Endothelial cell of umbilical vein (primary cell): ENCODE data around the gene STAT5A. TPM values are rescaled to one million over a fixed set of nuclear protein-coding genes. Genes with fewer than 3 reads are reported as not detected.
"Not testable (repeated sequence)": the region's sequence is repeated elsewhere in the genome, so short reads cannot be mapped to it uniquely, and the experiment has no call there.

Source experiments
- BruUV-seq: library from RNA; stranded (reverse); fragments of 400-500 nt; replicated peaks from 2 replicates; lab custom pipeline; 2021; lab: Mats Ljungman, UMichigan
- CTCF ChIA-PET: fragments of 300-600, 350-600 bp; sonication (Branson Sonifier 250); formaldehyde crosslinking; loops from one replicate; lab custom pipeline; 2021; ENCODE audit warnings: antibody characterized with exemption, inconsistent platforms; lab: Charles Lee
- POLR2A ChIA-PET: fragments of 300-600, 350-600 bp; sonication (Branson Sonifier 250); formaldehyde crosslinking; loops from one replicate; lab custom pipeline; 2021; ENCODE audit warnings: antibody characterized with exemption, inconsistent platforms; lab: Charles Lee
- DNase-seq: peaks from one replicate; pipeline ENCODE4 v3.0.0-alpha.2; 2011; ENCODE audit warnings: low read depth, low spot score
- FAIRE-seq: peaks from 2 replicates; lab custom pipeline; 2011; peaks lifted over from hg19 to GRCh38; lab: Jason Lieb, UNC
- H2AFZ ChIP-seq: 2 replicates; pipeline ENCODE4 v1.6.0; 2012; ENCODE audit warnings: low read depth, low read length, control low read depth, inconsistent platforms
- H3K27ac ChIP-seq: 2 replicates; pipeline ENCODE4 v1.5.1; 2011; ENCODE audit warnings: low read depth, mild to moderate bottlenecking, control low read depth, low read length, moderate library complexity; ENCODE audit not compliant: insufficient read depth
- H3K27me3 ChIP-seq, 2 experiments: 2 replicates each; pipeline versions ENCODE4 v1.6.0 to v1.6.1; 2011; ENCODE audit warnings: low read length in 2 of 2, mixed read lengths in 1 of 2; ENCODE audit not compliant: control insufficient read depth in 2 of 2, insufficient read depth in 2 of 2
- H3K36me3 ChIP-seq, 2 experiments: 2 replicates in 1 of 2; 3 replicates in 1 of 2; pipeline ENCODE4 v1.5.1; 2011; ENCODE audit warnings: low read length in 2 of 2, mild to moderate bottlenecking in 1 of 2, moderate library complexity in 1 of 2; ENCODE audit not compliant: control insufficient read depth in 2 of 2, insufficient read depth in 2 of 2; ENCODE audit errors: extremely low read depth in 1 of 2
- H3K4me1 ChIP-seq: 3 replicates; pipeline ENCODE4 v1.5.1; 2011; ENCODE audit warnings: mild to moderate bottlenecking, low read length; ENCODE audit not compliant: control insufficient read depth, insufficient read depth; ENCODE audit errors: extremely low read depth
- H3K4me2 ChIP-seq: 2 replicates; pipeline ENCODE4 v1.6.1; 2011; ENCODE audit warnings: low read length, control low read depth, mixed read lengths; ENCODE audit not compliant: insufficient read depth
- H3K4me3 ChIP-seq, 3 experiments: fragments of 200-600 bp in 1 of 3; sonication (generic), shearing (Covaris generic) in 1 of 3; replicated peaks in 1 of 3; 2 replicates each; pipeline ENCODE4 v1.5.1; 2011 to 2016; ENCODE audit warnings: control low read depth in 3 of 3, low read length in 3 of 3, mild to moderate bottlenecking in 2 of 3, inconsistent platforms in 1 of 3, low read depth in 1 of 3, moderate library complexity in 1 of 3; ENCODE audit not compliant: insufficient read depth in 1 of 3
- H3K79me2 ChIP-seq: 2 replicates; pipeline ENCODE4 v1.6.0; 2012; ENCODE audit warnings: low read length, inconsistent platforms; ENCODE audit not compliant: control insufficient read depth, insufficient read depth
- H3K9ac ChIP-seq: replicated peaks from 2 replicates; pipeline ENCODE3; 2011; ENCODE audit warnings: low read length, control low read depth; ENCODE audit not compliant: insufficient read depth; ENCODE audit errors: extremely low read depth
- H3K9me1 ChIP-seq: replicated peaks from 3 replicates; pipeline ENCODE4 v1.6.0; 2011; ENCODE audit warnings: mild to moderate bottlenecking, low read length; ENCODE audit not compliant: control insufficient read depth, insufficient read depth; ENCODE audit errors: extremely low read depth
- H3K9me3 ChIP-seq: replicated peaks from 2 replicates; pipeline ENCODE4 v1.5.1; 2012; ENCODE audit warnings: low read length, inconsistent platforms; ENCODE audit not compliant: control insufficient read depth, insufficient read depth
- H4K20me1 ChIP-seq: replicated peaks from 2 replicates; pipeline ENCODE3; 2011; ENCODE audit warnings: mild to moderate bottlenecking, low read length; ENCODE audit not compliant: control insufficient read depth, insufficient read depth; ENCODE audit errors: extremely low read depth
- EZH2 ChIP-seq: IDR thresholded peaks from 2 replicates; pipeline ENCODE4 v1.6.1; 2012; ENCODE audit warnings: borderline replicate concordance, low read depth, mild to moderate bottlenecking, moderate library complexity, low read length, inconsistent platforms; ENCODE audit not compliant: severe bottlenecking
- GATA2 ChIP-seq: IDR thresholded peaks from 2 replicates; pipeline ENCODE4 v1.7.0; 2011; ENCODE audit warnings: low read depth, mild to moderate bottlenecking, moderate library complexity, mixed read lengths, low read length; ENCODE audit not compliant: insufficient read length, insufficient read depth
- JUN ChIP-seq: IDR thresholded peaks from 2 replicates; pipeline ENCODE4 v1.6.1; 2011; ENCODE audit warnings: borderline replicate concordance, low read depth; ENCODE audit not compliant: insufficient read length, insufficient read depth
- MAX ChIP-seq: IDR thresholded peaks from 2 replicates; pipeline ENCODE4 v1.6.1; 2011; ENCODE audit not compliant: insufficient read depth, insufficient read length
- MYC ChIP-seq: IDR thresholded peaks from one replicate; pipeline ENCODE4 v1.6.1; 2011; ENCODE audit warnings: mild to moderate bottlenecking, low read depth, low read length
- POLR2A ChIP-seq: IDR thresholded peaks from 2 replicates; pipeline ENCODE4 v1.6.1; 2012; ENCODE audit warnings: low read depth, mild to moderate bottlenecking, control low read depth, low read length
- dilution Hi-C: fragments of 300-500 bp; cut with MboI; formaldehyde crosslinking; loops from one replicate; pipeline ENCODE4 v1.15.0; 2019; ENCODE audit warnings: low sequenced_read_pairs; ENCODE audit not compliant: extremely low pct_ligation_motif_present
- intact Hi-C: fragments of 100-400 bp; cut with micrococcal nuclease; formaldehyde crosslinking; loops from one replicate; pipeline ENCODE4 v1.10.0; 2022
- polyA plus RNA-seq, 4 experiments: library from polyadenylated mRNA; depleted of rRNA in 3 of 4; stranded (reverse) in 3 of 4; unstranded in 1 of 4; fragments of >200 nt; gene quantifications; 2 replicates each; pipeline versions ENCODE4 v1.2.1 to v1.2.3, GENCODE V29; 2011 to 2012; ENCODE audit warnings: missing spikeins in 1 of 4
- total RNA-seq: library from RNA; stranded (reverse); gene quantifications from 2 replicates; pipeline ENCODE4 v1.2.3, GENCODE V29; 2021
- TF ChIP-seq, protein P1 (sequence below), 2 donors: IDR thresholded peaks; 1 replicate in 1 of 2; 2 replicates in 1 of 2; pipeline ENCODE4 v1.5.1; 2011; ENCODE audit warnings: low read length in 2 of 2, mild to moderate bottlenecking in 2 of 2, moderate library complexity in 2 of 2, control low read depth in 1 of 2, inconsistent platforms in 1 of 2, low read depth in 1 of 2; ENCODE audit not compliant: insufficient read depth in 1 of 2; ENCODE audit errors: extremely low read depth in 1 of 2

STAT5A gene
- total and polyA plus RNA-seq, 2 donors (not counting 3 experiments of a cell fraction or from before 2014, with no cell fraction given), result 18.0 to 23.4 TPM

DNA sequence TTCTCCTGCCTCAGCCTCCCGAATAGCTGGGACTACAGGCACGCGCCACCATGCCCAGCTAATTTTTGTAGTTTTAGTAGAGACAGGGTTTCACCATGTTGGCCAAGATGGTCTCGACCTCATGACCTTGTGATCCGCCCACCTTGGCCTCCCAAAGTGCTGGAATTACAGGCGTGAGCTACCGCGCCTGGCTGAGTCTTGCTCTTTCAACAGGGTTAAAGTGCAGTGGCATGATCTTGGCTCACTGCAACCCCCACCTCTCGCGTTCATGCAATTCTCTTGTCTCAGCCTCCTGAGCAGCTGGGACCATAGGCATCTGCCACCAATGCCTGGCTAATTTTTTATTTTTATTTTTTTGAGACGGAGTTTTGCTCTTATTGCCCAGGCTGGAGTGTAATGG is 43.1 kb upstream of the STAT5A start:
- H3K27me3 ChIP-seq, intact Hi-C loops, DNase-seq, FAIRE-seq, POLR2A ChIA-PET, H3K9ac ChIP-seq, H3K4me3 ChIP-seq, H3K9me1 ChIP-seq, BruUV-seq, CTCF ChIA-PET, H3K9me3 ChIP-seq, H3K36me3 ChIP-seq, dilution Hi-C loops, H4K20me1 ChIP-seq, H2AFZ ChIP-seq, H3K27ac ChIP-seq, H3K4me2 ChIP-seq: not testable (repeated sequence)
- peaks cover 14% of the 10 kb centered on the region for H3K4me1 ChIP-seq
- peaks cover 37% of the 10 kb centered on the region for H3K79me2 ChIP-seq

DNA sequence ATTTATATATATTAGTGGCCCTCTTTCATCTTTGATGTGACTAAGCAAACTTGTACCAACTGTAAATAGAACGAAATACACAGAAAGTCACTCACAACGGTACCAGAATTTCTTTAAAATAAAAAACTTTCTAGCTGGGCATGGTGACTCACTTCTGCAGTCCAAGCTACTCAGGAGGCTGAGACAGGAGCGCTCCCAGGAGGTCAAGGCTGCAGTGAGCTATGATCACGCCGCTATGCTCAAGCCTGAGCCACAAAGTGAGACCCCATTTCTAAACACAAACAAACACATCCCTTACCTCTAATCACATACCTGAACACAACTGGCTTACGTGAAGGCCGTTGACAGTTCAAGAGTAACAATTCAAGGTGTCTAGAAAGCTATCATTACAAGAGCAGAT is 41.8 kb upstream of the STAT5A start:
- FAIRE-seq (no peak), DNase-seq (no peak)
- ChIA-PET CTCF (interaction anchor here (0.5 to 7.7 kb wide), 3 partner anchors 8 to 24 kb away, joined by 3 to 107 read pairs (median 5); no protein-coding TSS in a partner anchor), POLR2A (no interaction called here)
- H3K27me3 ChIP-seq, result no peaks in the 10 kb centered on the region
- no peak overlapping the region for H3K4me2 ChIP-seq
- TF ChIP-seq MYC, result no peak
- TF ChIP-seq, protein P1, sequence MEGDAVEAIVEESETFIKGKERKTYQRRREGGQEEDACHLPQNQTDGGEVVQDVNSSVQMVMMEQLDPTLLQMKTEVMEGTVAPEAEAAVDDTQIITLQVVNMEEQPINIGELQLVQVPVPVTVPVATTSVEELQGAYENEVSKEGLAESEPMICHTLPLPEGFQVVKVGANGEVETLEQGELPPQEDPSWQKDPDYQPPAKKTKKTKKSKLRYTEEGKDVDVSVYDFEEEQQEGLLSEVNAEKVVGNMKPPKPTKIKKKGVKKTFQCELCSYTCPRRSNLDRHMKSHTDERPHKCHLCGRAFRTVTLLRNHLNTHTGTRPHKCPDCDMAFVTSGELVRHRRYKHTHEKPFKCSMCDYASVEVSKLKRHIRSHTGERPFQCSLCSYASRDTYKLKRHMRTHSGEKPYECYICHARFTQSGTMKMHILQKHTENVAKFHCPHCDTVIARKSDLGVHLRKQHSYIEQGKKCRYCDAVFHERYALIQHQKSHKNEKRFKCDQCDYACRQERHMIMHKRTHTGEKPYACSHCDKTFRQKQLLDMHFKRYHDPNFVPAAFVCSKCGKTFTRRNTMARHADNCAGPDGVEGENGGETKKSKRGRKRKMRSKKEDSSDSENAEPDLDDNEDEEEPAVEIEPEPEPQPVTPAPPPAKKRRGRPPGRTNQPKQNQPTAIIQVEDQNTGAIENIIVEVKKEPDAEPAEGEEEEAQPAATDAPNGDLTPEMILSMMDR (IDR thresholded peaks at IDR 0.05; ENCODE audit: extremely low read depth in 1 of 2, insufficient read depth in 1 of 2, low read depth in 1 of 2, low read length in 2 of 2), result no peak
- TF ChIP-seq JUN, result no peak
- TF ChIP-seq POLR2A, result no peak
- TF ChIP-seq EZH2, result no peak
- TF ChIP-seq MAX, result no peak
- no peak for TF ChIP-seq GATA2
- peaks cover 41% of the 10 kb centered on the region for H3K79me2 ChIP-seq
- no peak overlapping the region for H2AFZ ChIP-seq
- H3K27ac ChIP-seq, result no peak overlapping the region
- intact Hi-C loops, result no loop called here
- H3K4me1 ChIP-seq, result peaks cover 21% of the 10 kb centered on the region
- H3K36me3 ChIP-seq, result no peaks in the 10 kb centered on the region
- H3K9me1 ChIP-seq, result no peaks in the 10 kb centered on the region
- no TSS peak for BruUV-seq
- no peak overlapping the region for H3K9ac ChIP-seq
- no peaks in the 10 kb centered on the region for H4K20me1 ChIP-seq
- no peak overlapping the region for H3K4me3 ChIP-seq
- no peaks in the 10 kb centered on the region for H3K9me3 ChIP-seq
- dilution Hi-C loops, result no loop called here
